Measurements from ENCODE around the gene TRIB2. TPM values are rescaled to one million over a fixed set of nuclear protein-coding genes. Genes with fewer than 3 reads are reported as not detected.

The TRIB2 gene
- total and polyA plus RNA-seq, 9 of the 15 experiments (the other 6 are each of a cell fraction or from before 2014, with no cell fraction given) = 9.0 to 39.0 (median 26.3) TPM

GRCh38 chr2:12726271-12726670 is 9.5 kb downstream of the TRIB2 start:
- no TSS peak for BruUV-seq (replicated peaks)
- Histone ChIP-seq H3K27me3 (ENCODE audit: control insufficient read depth in 2 of 2, insufficient read depth in 2 of 2, low read length in 2 of 2) (no peaks in the 10 kb centered on the region), H3K79me2 (ENCODE audit: control insufficient read depth, insufficient read depth, low read length) (peaks cover 22% of the 10 kb centered on the region), H4K20me1 (replicated peaks; ENCODE audit: control insufficient read depth, insufficient read depth, low read length) (peaks cover 4% of the 10 kb centered on the region; the same call in 1 of the 2 replicates), H3K9me3 (replicated peaks; ENCODE audit: control insufficient read depth, insufficient read depth, low read depth, low read length) (no peaks in the 10 kb centered on the region), H3K4me2 (ENCODE audit: insufficient read depth, low read length) (no peak overlapping the region), H3K4me3 (no peak overlapping the region), H3K9ac (ENCODE audit: insufficient read depth in 1 of 2, low read depth in 2 of 2, low read length in 2 of 2) (no peak overlapping the region), H2AFZ (ENCODE audit: low read depth, low read length) (no peak overlapping the region), H3K27ac (ENCODE audit: extremely low read depth, low read depth, low read length) (no peak overlapping the region), H3K4me1 (replicated peaks in 1 of 2; ENCODE audit: control insufficient read depth in 2 of 2, insufficient read depth in 2 of 2, low read length in 2 of 2) (no peaks in the 10 kb centered on the region; a peak in 2 of 5 replicates), H3K36me3 (ENCODE audit: control insufficient read depth, insufficient read depth, low read length) (peaks cover 71% of the 10 kb centered on the region; the same call in 2 of the 3 replicates), H3K9me1 (ENCODE audit: control insufficient read depth, insufficient read depth, low read length) (no peaks in the 10 kb centered on the region)
- intact Hi-C loops (cut with micrococcal nuclease) (no loop called here), in situ Hi-C loops (cut with MboI) (loop anchor here (25.0 kb wide), 1 partner anchor 286 kb away; no protein-coding TSS in a partner anchor)
- ChIA-PET POLR2A (interaction anchor here (0.9 to 1.9 kb wide), 3 partner anchors 11 to 19 kb away, joined by 3 to 6 read pairs (median 3); no protein-coding TSS in a partner anchor), CTCF (ENCODE audit: low intra/inter-chr PET ratio) (no interaction called here)
- WGBS (ENCODE audit: insufficient coverage, low coverage, missing lambda C conversion rate) = 83% methylated on average over 2 of the region's 2 CpGs
- TF ChIP-seq TCF3 (CRISPR knock-in tag; IDR thresholded peaks at IDR 0.05) = no peak
- TF ChIP-seq, protein P1, sequence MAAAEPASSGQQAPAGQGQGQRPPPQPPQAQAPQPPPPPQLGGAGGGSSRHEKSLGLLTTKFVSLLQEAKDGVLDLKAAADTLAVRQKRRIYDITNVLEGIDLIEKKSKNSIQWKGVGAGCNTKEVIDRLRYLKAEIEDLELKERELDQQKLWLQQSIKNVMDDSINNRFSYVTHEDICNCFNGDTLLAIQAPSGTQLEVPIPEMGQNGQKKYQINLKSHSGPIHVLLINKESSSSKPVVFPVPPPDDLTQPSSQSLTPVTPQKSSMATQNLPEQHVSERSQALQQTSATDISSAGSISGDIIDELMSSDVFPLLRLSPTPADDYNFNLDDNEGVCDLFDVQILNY (CRISPR knock-in tag; IDR thresholded peaks at IDR 0.05) = no peak
- FAIRE-seq (no peak), ATAC-seq (no peak), DNase-seq (ENCODE audit: extremely low read depth in 1 of 4, low spot score in 3 of 4) (no peak)

DNA sequence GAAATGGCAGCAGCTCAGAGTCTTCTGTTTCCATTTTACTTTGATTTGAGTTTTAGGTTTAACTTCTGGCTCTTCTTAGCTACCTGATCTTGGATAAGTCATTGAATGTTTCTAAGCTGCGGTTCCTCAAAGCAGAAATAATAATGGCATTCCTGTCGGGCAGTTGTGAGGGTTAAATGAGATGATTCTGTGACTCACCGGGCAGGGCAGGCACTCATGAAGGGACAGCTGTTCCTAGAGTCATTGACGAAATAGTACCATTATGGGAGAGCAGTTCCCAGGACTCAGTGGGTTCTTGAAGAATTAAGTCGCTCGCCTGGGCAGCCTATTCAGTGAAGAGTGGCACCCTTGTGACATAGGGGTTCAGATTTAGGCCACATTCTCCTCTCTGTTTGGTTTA is 10.3 kb downstream of the TRIB2 start:
- ATAC-seq = no peak
- no peaks in the 10 kb centered on the region for H3K27me3 ChIP-seq (ENCODE audit: control insufficient read depth in 2 of 2, insufficient read depth in 2 of 2, low read length in 2 of 2)
- H3K4me3 ChIP-seq = no peak overlapping the region
- POLR2A ChIA-PET = interaction anchor here (0.9 kb wide), 2 partner anchors 9 to 18 kb away, joined by 3 read pairs; no protein-coding TSS in a partner anchor
- H3K27ac ChIP-seq (ENCODE audit: extremely low read depth, low read depth, low read length) = no peak overlapping the region
- H3K9ac ChIP-seq (ENCODE audit: insufficient read depth in 1 of 2, low read depth in 2 of 2, low read length in 2 of 2) = no peak overlapping the region
- in situ Hi-C loops (cut with MboI) = loop anchor here (25.0 kb wide), 1 partner anchor 285 kb away; no protein-coding TSS in a partner anchor
- H2AFZ ChIP-seq (ENCODE audit: low read depth, low read length) = no peak overlapping the region
- H3K4me2 ChIP-seq (ENCODE audit: insufficient read depth, low read length) = no peak overlapping the region
- CTCF ChIA-PET (ENCODE audit: low intra/inter-chr PET ratio) = no interaction called here
- no peaks in the 10 kb centered on the region; a peak in 1 of 5 replicates for H3K4me1 ChIP-seq (replicated peaks in 1 of 2; ENCODE audit: control insufficient read depth in 2 of 2, insufficient read depth in 2 of 2, low read length in 2 of 2)
- no TSS peak for BruUV-seq (replicated peaks)
- no peak for DNase-seq (ENCODE audit: extremely low read depth in 1 of 4, low spot score in 3 of 4)
- FAIRE-seq = no peak
- H3K9me1 ChIP-seq (ENCODE audit: control insufficient read depth, insufficient read depth, low read length) = no peaks in the 10 kb centered on the region
- H3K36me3 ChIP-seq (ENCODE audit: control insufficient read depth, insufficient read depth, low read length) = peaks cover 72% of the 10 kb centered on the region; the same call in 2 of the 3 replicates
- intact Hi-C loops (cut with micrococcal nuclease) = no loop called here
- WGBS (ENCODE audit: insufficient coverage, low coverage, missing lambda C conversion rate) = 72% methylated on average over 6 of the region's 6 CpGs
- peaks cover 14% of the 10 kb centered on the region for H3K79me2 ChIP-seq (ENCODE audit: control insufficient read depth, insufficient read depth, low read length)
- H3K9me3 ChIP-seq (replicated peaks; ENCODE audit: control insufficient read depth, insufficient read depth, low read depth, low read length) = no peaks in the 10 kb centered on the region
- peaks cover 4% of the 10 kb centered on the region; the same call in 1 of the 2 replicates for H4K20me1 ChIP-seq (replicated peaks; ENCODE audit: control insufficient read depth, insufficient read depth, low read length)
- TF ChIP-seq SP2 (IDR thresholded peaks at IDR 0.05; ENCODE audit: extremely low read depth, low read depth, low read length, poor library complexity, severe bottlenecking) (no peak), CBFA2T2 (conservative IDR thresholded peaks at IDR 0.05) (no peak), TEAD2 (tag; IDR thresholded peaks at IDR 0.05) (no peak), NFIX (CRISPR knock-in tag; IDR thresholded peaks at IDR 0.05; ENCODE audit: low read depth) (no peak), SMARCC2 (IDR thresholded peaks at IDR 0.05; ENCODE audit: low read depth) (no peak), EGR1 (conservative IDR thresholded peaks at IDR 0.05) (no peak), CREM (IDR thresholded peaks at IDR 0.05; ENCODE audit: low read depth) (no peak), STAG1 (CRISPR knock-in tag; IDR thresholded peaks at IDR 0.05; ENCODE audit: borderline replicate concordance) (no peak), FOXJ2 (tag; IDR thresholded peaks at IDR 0.05) (no peak), ZC3H11A (IDR thresholded peaks at IDR 0.05; ENCODE audit: low read depth, low read length) (no peak)
- TF ChIP-seq, protein P2, sequence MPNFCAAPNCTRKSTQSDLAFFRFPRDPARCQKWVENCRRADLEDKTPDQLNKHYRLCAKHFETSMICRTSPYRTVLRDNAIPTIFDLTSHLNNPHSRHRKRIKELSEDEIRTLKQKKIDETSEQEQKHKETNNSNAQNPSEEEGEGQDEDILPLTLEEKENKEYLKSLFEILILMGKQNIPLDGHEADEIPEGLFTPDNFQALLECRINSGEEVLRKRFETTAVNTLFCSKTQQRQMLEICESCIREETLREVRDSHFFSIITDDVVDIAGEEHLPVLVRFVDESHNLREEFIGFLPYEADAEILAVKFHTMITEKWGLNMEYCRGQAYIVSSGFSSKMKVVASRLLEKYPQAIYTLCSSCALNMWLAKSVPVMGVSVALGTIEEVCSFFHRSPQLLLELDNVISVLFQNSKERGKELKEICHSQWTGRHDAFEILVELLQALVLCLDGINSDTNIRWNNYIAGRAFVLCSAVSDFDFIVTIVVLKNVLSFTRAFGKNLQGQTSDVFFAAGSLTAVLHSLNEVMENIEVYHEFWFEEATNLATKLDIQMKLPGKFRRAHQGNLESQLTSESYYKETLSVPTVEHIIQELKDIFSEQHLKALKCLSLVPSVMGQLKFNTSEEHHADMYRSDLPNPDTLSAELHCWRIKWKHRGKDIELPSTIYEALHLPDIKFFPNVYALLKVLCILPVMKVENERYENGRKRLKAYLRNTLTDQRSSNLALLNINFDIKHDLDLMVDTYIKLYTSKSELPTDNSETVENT (CRISPR knock-in tag; IDR thresholded peaks at IDR 0.05) = no peak
